Endothelial cell of umbilical vein (primary cell): ENCODE data around the gene CEP350.

Experiments used
- CTCF ChIP-seq, 2 donors: IDR thresholded peaks; 1 replicate in 1 of 2; 2 replicates in 1 of 2; pipeline ENCODE4 v1.5.1; 2011; ENCODE audit warnings: low read length in 2 of 2, mild to moderate bottlenecking in 2 of 2, moderate library complexity in 2 of 2, control low read depth in 1 of 2, inconsistent platforms in 1 of 2, low read depth in 1 of 2; ENCODE audit not compliant: insufficient read depth in 1 of 2; ENCODE audit errors: extremely low read depth in 1 of 2
- EZH2 ChIP-seq: IDR thresholded peaks from 2 replicates; pipeline ENCODE4 v1.6.1; 2012; ENCODE audit warnings: borderline replicate concordance, low read depth, mild to moderate bottlenecking, moderate library complexity, low read length, inconsistent platforms; ENCODE audit not compliant: severe bottlenecking
- FOS ChIP-seq: IDR thresholded peaks from 2 replicates; pipeline ENCODE4 v1.6.1; 2011; ENCODE audit warnings: mild to moderate bottlenecking, low read length, moderate library complexity, borderline replicate concordance; ENCODE audit not compliant: insufficient read depth
- GATA2 ChIP-seq: IDR thresholded peaks from 2 replicates; pipeline ENCODE4 v1.7.0; 2011; ENCODE audit warnings: low read depth, mild to moderate bottlenecking, moderate library complexity, mixed read lengths, low read length; ENCODE audit not compliant: insufficient read length, insufficient read depth
- MAX ChIP-seq: IDR thresholded peaks from 2 replicates; pipeline ENCODE4 v1.6.1; 2011; ENCODE audit not compliant: insufficient read depth, insufficient read length
- MYC ChIP-seq: IDR thresholded peaks from one replicate; pipeline ENCODE4 v1.6.1; 2011; ENCODE audit warnings: mild to moderate bottlenecking, low read depth, low read length
- POLR2A ChIP-seq: IDR thresholded peaks from 2 replicates; pipeline ENCODE4 v1.6.1; 2012; ENCODE audit warnings: low read depth, mild to moderate bottlenecking, control low read depth, low read length
- POLR2AphosphoS5 ChIP-seq: IDR thresholded peaks from 2 replicates; pipeline ENCODE4 v1.6.1; 2012; ENCODE audit warnings: low read depth, mild to moderate bottlenecking, control low read depth, low read length, moderate library complexity; ENCODE audit not compliant: insufficient read depth

- TF ChIP-seq GATA2 (no peak), CTCF (IDR thresholded peaks at IDR 0.05; ENCODE audit: extremely low read depth in 1 of 2, insufficient read depth in 1 of 2, low read depth in 1 of 2, low read length in 2 of 2) (no peak), MYC (no peak), POLR2A (no peak), MAX (no peak), FOS (no peak), POLR2AphosphoS5 (no peak), EZH2 (no peak)
These were observed 106.4 kb downstream of the CEP350 start for GRCh38 chr1:180061019-180061418.
